K562 (cell line): ENCODE results near the gene SLC7A6. TPM values are rescaled to one million over a fixed set of nuclear protein-coding genes. Genes with fewer than 3 reads are reported as not detected.

Experiments used
- CBX1 ChIP-seq: sonication (generic); IDR thresholded peaks from 2 replicates; pipeline ENCODE4 v1.6.1; 2016; ENCODE audit warnings: antibody characterized with exemption, low read depth, mild to moderate bottlenecking
- GTF2A2 ChIP-seq: IDR thresholded peaks from 2 replicates; pipeline ENCODE4 v1.6.1; 2016; ENCODE audit warnings: mild to moderate bottlenecking, missing genetic modification characterization, missing compliant biosample characterization
- GTF2F1 ChIP-seq: IDR thresholded peaks from 2 replicates; pipeline ENCODE4 v1.6.1; 2011; ENCODE audit warnings: low read depth, low read length, improper control_type of control experiment
- HDAC1 ChIP-seq, 2 experiments: fragments of 450-650 bp; IDR thresholded peaks; 2 replicates each; pipeline ENCODE4 v1.6.1; 2016 to 2017; ENCODE audit warnings: inconsistent platforms in 1 of 2, mild to moderate bottlenecking in 1 of 2, moderate library complexity in 1 of 2
- HDAC8 ChIP-seq: fragments of 450-650 bp; IDR thresholded peaks from 2 replicates; pipeline ENCODE4 v1.6.1; 2016; ENCODE audit warnings: mild to moderate bottlenecking, missing genetic modification characterization, moderate library complexity, missing compliant biosample characterization
- KLF6 ChIP-seq: fragments of 250-450 bp; sonication (Bioruptor Pico); IDR thresholded peaks from 2 replicates; pipeline ENCODE4 v1.4.0; 2020; ENCODE audit warnings: mild to moderate bottlenecking, moderate library complexity, borderline replicate concordance
- MCM7 ChIP-seq, 2 experiments: fragments of 450-650 bp; IDR thresholded peaks; 2 replicates each; pipeline ENCODE4 v1.6.1; 2016 to 2018
- MTA3 ChIP-seq: fragments of 450-650 bp; formaldehyde crosslinking; IDR thresholded peaks from 2 replicates; pipeline ENCODE4 v1.6.1; 2017; ENCODE audit warnings: mild to moderate bottlenecking, borderline replicate concordance
- MXD1 ChIP-seq: fragments of 250-450 bp; sonication (Bioruptor Pico); IDR thresholded peaks from 2 replicates; pipeline ENCODE4 v1.8.0; 2021; ENCODE audit warnings: borderline replicate concordance, mild to moderate bottlenecking, moderate library complexity; ENCODE audit not compliant: poor library complexity, severe bottlenecking
- MYC ChIP-seq, 2 experiments: fragments of 250-450 bp in 1 of 2; sonication (Bioruptor Pico) in 1 of 2; IDR thresholded peaks; 2 replicates each; pipeline versions ENCODE4 v1.5.1 to v1.6.1; 2012 to 2021; ENCODE audit warnings: low read depth in 2 of 2, borderline replicate concordance in 1 of 2, improper control_type of control experiment in 1 of 2, low read length in 1 of 2, mild to moderate bottlenecking in 1 of 2, moderate library complexity in 1 of 2
- NR0B1 ChIP-seq: fragments of 450-650 bp; IDR thresholded peaks from one replicate; pipeline ENCODE4 v1.6.1; 2018; ENCODE audit warnings: mild to moderate bottlenecking, moderate library complexity; ENCODE audit not compliant: partially characterized antibody
- NR1H2 ChIP-seq: sonication (generic); formaldehyde crosslinking; IDR thresholded peaks from 2 replicates; pipeline ENCODE4 v1.4.0; 2020; ENCODE audit warnings: mild to moderate bottlenecking, missing genetic modification reagents
- NR3C1 ChIP-seq: sonication (generic); formaldehyde crosslinking; IDR thresholded peaks from 2 replicates; pipeline ENCODE4 v1.8.1; 2022; ENCODE audit warnings: missing genetic modification reagents
- PHB2 ChIP-seq: fragments of 450-650 bp; IDR thresholded peaks from 2 replicates; pipeline ENCODE4 v1.6.1; 2017; ENCODE audit warnings: low read depth
- POLR3A ChIP-seq: IDR thresholded peaks from 2 replicates; pipeline ENCODE4 v1.6.1; 2011; ENCODE audit warnings: borderline replicate concordance, mild to moderate bottlenecking, moderate library complexity; ENCODE audit not compliant: insufficient read length, insufficient read depth; ENCODE audit errors: extremely low read depth
- PPARD ChIP-seq: fragments of 250-450 bp; sonication (Bioruptor Pico); IDR thresholded peaks from 2 replicates; pipeline ENCODE4 v1.8.0; 2022; ENCODE audit warnings: inconsistent platforms, mild to moderate bottlenecking, moderate library complexity
- PURB ChIP-seq: sonication (generic); formaldehyde crosslinking; IDR thresholded peaks from 2 replicates; pipeline ENCODE4 v1.9.0; 2021; ENCODE audit warnings: low read depth, mild to moderate bottlenecking, missing genetic modification reagents
- RB1 ChIP-seq: fragments of 450-650 bp; IDR thresholded peaks from 2 replicates; pipeline ENCODE4 v1.6.1; 2017; ENCODE audit warnings: low read depth, mild to moderate bottlenecking
- SIX5 ChIP-seq, 2 experiments: IDR thresholded peaks; 2 replicates each; pipeline ENCODE4 v1.6.1; 2011; ENCODE audit warnings: low read length in 2 of 2, borderline replicate concordance in 1 of 2, low read depth in 1 of 2, mild to moderate bottlenecking in 1 of 2, moderate library complexity in 1 of 2; ENCODE audit not compliant: insufficient read depth in 1 of 2
- SMARCE1 ChIP-seq: fragments of 450-650 bp; IDR thresholded peaks from 2 replicates; pipeline ENCODE4 v1.7.1; 2016; ENCODE audit warnings: mild to moderate bottlenecking
- TBP ChIP-seq: optimal IDR thresholded peaks from 2 replicates; pipeline ENCODE3; 2011; ENCODE audit warnings: low read depth, low read length, improper control_type of control experiment
- ZNF274 ChIP-seq: IDR thresholded peaks from 2 replicates; pipeline ENCODE4 v1.6.1; 2011; ENCODE audit warnings: low read depth, mild to moderate bottlenecking, low read length, moderate library complexity, borderline replicate concordance
- ZNF280A ChIP-seq: fragments of 450-650 bp; IDR thresholded peaks from 2 replicates; pipeline ENCODE4 v1.6.1; 2018; ENCODE audit warnings: mild to moderate bottlenecking, low read depth; ENCODE audit not compliant: partially characterized antibody
- ZNF431 ChIP-seq: sonication (generic); formaldehyde crosslinking; IDR thresholded peaks from 2 replicates; pipeline ENCODE4 v1.8.0; 2022; ENCODE audit warnings: mild to moderate bottlenecking, missing genetic modification reagents
- ZNF561 ChIP-seq: fragments of 450-650 bp; formaldehyde crosslinking; conservative IDR thresholded peaks from 2 replicates; pipeline ENCODE4 v1.4.0; 2020; ENCODE audit warnings: mild to moderate bottlenecking, moderate library complexity
- ZNF785 ChIP-seq: fragments of 250-450 bp; sonication (Bioruptor Pico); IDR thresholded peaks from 2 replicates; pipeline ENCODE4 v1.4.0; 2020; ENCODE audit warnings: mild to moderate bottlenecking
- polyA plus RNA-seq, 8 experiments: library from polyadenylated mRNA; depleted of rRNA in 4 of 8; stranded (reverse) in 5 of 8; unstranded in 3 of 8; fragments of >200 nt; fragmentation: Nextera tagmentation in 2 of 8; fragmentation: Illumina TruSeq in 1 of 8; extraction: Ambion mirVana in 2 of 8; extraction: Trizol in 1 of 8; gene quantifications; 2 replicates each; pipeline versions ENCODE4 v1.2.1 to v1.2.3, GENCODE V29; 2011 to 2014; ENCODE audit warnings: inconsistent platforms in 1 of 8, missing spikeins in 1 of 8
- total RNA-seq, 7 experiments: library from RNA; depleted of rRNA in 6 of 7; stranded (reverse); fragments of >200 nt in 6 of 7; fragmentation: Illumina TruSeq in 2 of 7; extraction: Trizol in 2 of 7; gene quantifications; 2 replicates each; pipeline versions ENCODE4 v1.2.1 to v1.2.3, GENCODE V29; 2011 to 2021; ENCODE audit warnings: low replicate concordance in 1 of 7

The SLC7A6 gene
- total and polyA plus RNA-seq, 9 of the 15 experiments (the other 6 are each of a cell fraction or from before 2014, with no cell fraction given) = 12.6 to 60.1 (median 29.8) TPM

- no peak for TF ChIP-seq PURB (CRISPR knock-in tag)
- TF ChIP-seq NR0B1 = no peak
- TF ChIP-seq HDAC8 (tag) = no peak; the same call in 1 of the 2 replicates
- no peak for TF ChIP-seq ZNF561 (CRISPR knock-in tag)
- TF ChIP-seq TBP = peak; percentile 81
- TF ChIP-seq HDAC1 (IDR thresholded peaks at IDR 0.05) = peak in 1 of 2 experiments; percentile 86; a peak in 1 of 4 replicates
- TF ChIP-seq MTA3 = no peak; the same call in 1 of the 2 replicates
- TF ChIP-seq ZNF431 = peak; percentile 84; the same call in 1 of the 2 replicates
- no peak for TF ChIP-seq ZNF280A
- no peak for TF ChIP-seq MCM7 (IDR thresholded peaks at IDR 0.05)
- no peak for TF ChIP-seq GTF2A2 (tag)
- TF ChIP-seq PPARD (CRISPR knock-in tag) = no peak
- no peak for TF ChIP-seq KLF6
- peak; percentile 78 for TF ChIP-seq MYC (IDR thresholded peaks at IDR 0.05; ENCODE audit: low read depth, low read length)
- TF ChIP-seq MYC (CRISPR knock-in tag; IDR thresholded peaks at IDR 0.05; ENCODE audit: borderline replicate concordance, low read depth) = no peak; the same call in 1 of the 2 replicates
- TF ChIP-seq MXD1 (CRISPR knock-in tag) = no peak
- no peak for TF ChIP-seq NR1H2 (CRISPR knock-in tag)
- TF ChIP-seq SIX5 (IDR thresholded peaks at IDR 0.05; ENCODE audit: borderline replicate concordance in 1 of 2, insufficient read depth in 1 of 2, low read depth in 1 of 2, low read length in 2 of 2) = 0 out of 4 replicates have a peak, but pooled peaks of 1 of the 2 experiments have one; percentile 21
- TF ChIP-seq RB1 = peak; percentile 90
- no peak for TF ChIP-seq ZNF274
- peak; percentile 83; the same call in 1 of the 2 replicates for TF ChIP-seq CBX1
- TF ChIP-seq PHB2 = peak; percentile 27; the same call in 1 of the 2 replicates
- no peak for TF ChIP-seq POLR3A
- TF ChIP-seq ZNF785 (CRISPR knock-in tag) = no peak
- no peak for TF ChIP-seq NR3C1
- TF ChIP-seq SMARCE1 = 0 out of 2 replicates have a peak, but pooled peaks have one; percentile 13
- TF ChIP-seq GTF2F1 = no peak
These were observed 46.6 kb downstream of the SLC7A6 start, which contains the start of the genes PRMT7 and SLC7A6OS (continued) for GRCh38 chr16:68310774-68311511.
